B cell (primary cell): ENCODE results near the gene PUDP. TPM values are rescaled to one million over a fixed set of nuclear protein-coding genes. Genes with fewer than 3 reads are reported as not detected.

Source experiments
- ATAC-seq: fragments of 200-7000 bp; cut with Tn5 transposase; one replicate; pipeline ENCODE4 v1.10.0; 2021; ENCODE audit warnings: low read depth, mild to moderate bottlenecking, moderate number of reproducible peaks, moderate library complexity
- CTCF ChIA-PET: fragments of 350-600 bp; sonication (Branson Sonifier 250); formaldehyde crosslinking; loops from one replicate; lab custom pipeline; 2021; ENCODE audit warnings: antibody characterized with exemption, inconsistent platforms; lab: Charles Lee
- POLR2A ChIA-PET: fragments of 350-600 bp; sonication (Branson Sonifier 250); formaldehyde crosslinking; loops from one replicate; lab custom pipeline; 2021; ENCODE audit warnings: antibody characterized with exemption; lab: Charles Lee
- DNase-seq: peaks from one replicate; pipeline ENCODE4 v3.0.0; 2013
- H2AFZ ChIP-seq: 2 replicates; pipeline ENCODE4 v1.6.1; 2012; ENCODE audit warnings: mild to moderate bottlenecking, low read depth, low read length; ENCODE audit not compliant: insufficient read depth, poor library complexity, severe bottlenecking
- H3K27ac ChIP-seq, 2 donors: 1 replicate in 1 of 2; 2 replicates in 1 of 2; pipeline ENCODE4 v1.5.1; 2012 to 2013; ENCODE audit warnings: low read length in 2 of 2, mild to moderate bottlenecking in 2 of 2, moderate library complexity in 1 of 2
- H3K27me3 ChIP-seq, 4 experiments: fragments of 200-600 bp in 1 of 4; sonication (generic) in 1 of 4; replicated peaks in 1 of 4; 1 replicate in 2 of 4; 2 replicates in 2 of 4; pipeline versions ENCODE4 v1.6.1 to v1.7.0; 2013 to 2016; ENCODE audit warnings: low read length in 3 of 4, mild to moderate bottlenecking in 2 of 4, mixed read lengths in 1 of 4, moderate library complexity in 1 of 4; ENCODE audit not compliant: insufficient read depth in 4 of 4, control insufficient read depth in 3 of 4; ENCODE audit errors: control extremely low read depth in 1 of 4
- H3K36me3 ChIP-seq, 2 experiments: replicated peaks in 1 of 2; 1 replicate in 1 of 2; 2 replicates in 1 of 2; pipeline versions ENCODE4 v1.6.1 to v1.7.1; 2013; ENCODE audit warnings: low read length in 1 of 2; ENCODE audit not compliant: insufficient read depth in 2 of 2, control insufficient read depth in 1 of 2; ENCODE audit errors: control extremely low read depth in 1 of 2, extremely low read depth in 1 of 2
- H3K4me1 ChIP-seq, 2 donors: fragments of 200-600 bp in 1 of 2; sonication (generic) in 1 of 2; 1 replicate in 1 of 2; 2 replicates in 1 of 2; pipeline versions ENCODE4 v1.5.1 to v1.6.1; 2013 to 2017; ENCODE audit warnings: low read length in 2 of 2; ENCODE audit not compliant: control insufficient read depth in 2 of 2, insufficient read depth in 2 of 2
- H3K4me2 ChIP-seq: replicated peaks from 2 replicates; pipeline ENCODE3; 2012; ENCODE audit warnings: mild to moderate bottlenecking, low read depth, low read length; ENCODE audit not compliant: poor library complexity, severe bottlenecking
- H3K4me3 ChIP-seq, 5 experiments: fragments of 200-600 bp in 1 of 5; sonication (generic) in 1 of 5; 1 replicate in 3 of 5; 2 replicates in 2 of 5; pipeline versions ENCODE4 v1.5.1 to v1.7.0; 2011 to 2016; ENCODE audit warnings: low read length in 4 of 5, mild to moderate bottlenecking in 4 of 5, low read depth in 2 of 5, control low read depth in 1 of 5, moderate library complexity in 1 of 5; ENCODE audit not compliant: insufficient read depth in 1 of 5; ENCODE audit errors: control extremely low read depth in 1 of 5, extremely low read depth in 1 of 5
- H3K79me2 ChIP-seq: fragments of 200-600 bp; sonication (generic); one replicate; pipeline ENCODE4 v1.6.0; 2016; ENCODE audit warnings: low read length; ENCODE audit not compliant: control insufficient read depth, insufficient read depth
- H3K9ac ChIP-seq: fragments of 200-600 bp; sonication (generic); 2 replicates; pipeline ENCODE4 v1.6.1; 2017; ENCODE audit warnings: mild to moderate bottlenecking, low read length, moderate library complexity
- H3K9me3 ChIP-seq, 3 donors: one replicate each; pipeline versions ENCODE4 v1.6.1 to v1.7.1; 2013; ENCODE audit warnings: low read length in 2 of 3; ENCODE audit not compliant: control insufficient read depth in 2 of 3, insufficient read depth in 1 of 3; ENCODE audit errors: control extremely low read depth in 1 of 3
- H4K20me1 ChIP-seq: 2 replicates; pipeline ENCODE4 v1.6.0; 2012; ENCODE audit warnings: mild to moderate bottlenecking, low read length; ENCODE audit not compliant: insufficient read depth, control insufficient read depth, poor library complexity, severe bottlenecking
- H3K27ac Mint-ChIP-seq: one replicate; pipeline ENCODE4 v1.8.0; 2021; ENCODE audit warnings: mixed read lengths
- H3K27me3 Mint-ChIP-seq: one replicate; pipeline ENCODE4 v1.8.0; 2021; ENCODE audit warnings: mixed read lengths
- H3K4me1 Mint-ChIP-seq: one replicate; pipeline ENCODE4 v1.8.0; 2021; ENCODE audit warnings: mixed read lengths
- H3K4me3 Mint-ChIP-seq: one replicate; pipeline ENCODE4 v1.8.0; 2021; ENCODE audit warnings: mixed read lengths
- H3K9me3 Mint-ChIP-seq: one replicate; pipeline ENCODE4 v1.8.0; 2022; ENCODE audit warnings: mixed read lengths; ENCODE audit not compliant: insufficient read depth
- EZH2 ChIP-seq: IDR thresholded peaks from 2 replicates; pipeline ENCODE4 v1.6.1; 2012; ENCODE audit warnings: borderline replicate concordance, low read depth, mild to moderate bottlenecking, moderate library complexity, low read length; ENCODE audit not compliant: insufficient read depth, poor library complexity, severe bottlenecking
- WGBS: methylation state at CpG from one replicate; pipeline ENCODE4 v1.1.5; 2013; ENCODE audit warnings: missing lambda C conversion rate; ENCODE audit not compliant: insufficient coverage; 5-methylcytosine and 5-hydroxymethylcytosine counted together
- intact Hi-C: fragments of 100-400 bp; cut with micrococcal nuclease; formaldehyde crosslinking; loops from one replicate; pipeline ENCODE4 v1.10.0; 2022
- polyA plus RNA-seq: library from polyadenylated mRNA; depleted of rRNA; stranded (reverse); fragments of >200 nt; gene quantifications from 2 replicates; pipeline ENCODE4 v1.2.3, GENCODE V29; 2012
- total RNA-seq, 2 donors: library from RNA; stranded (reverse); fragments of 120-200 nt in 1 of 2; gene quantifications; 1 replicate in 1 of 2; 2 replicates in 1 of 2; pipeline versions ENCODE4 v1.2.3 to v1.2.4, GENCODE V29; 2013 to 2022
- TF ChIP-seq, protein P1 (sequence below): fragments of 200-600 bp; IDR thresholded peaks from one replicate; pipeline ENCODE4 v1.8.0; 2022; ENCODE audit warnings: antibody characterized with exemption, mild to moderate bottlenecking

PUDP gene
- total and polyA plus RNA-seq, 2 donors (not counting 1 experiment from before 2014, with no cell fraction given) = 12.8 to 14.1 TPM

DNA sequence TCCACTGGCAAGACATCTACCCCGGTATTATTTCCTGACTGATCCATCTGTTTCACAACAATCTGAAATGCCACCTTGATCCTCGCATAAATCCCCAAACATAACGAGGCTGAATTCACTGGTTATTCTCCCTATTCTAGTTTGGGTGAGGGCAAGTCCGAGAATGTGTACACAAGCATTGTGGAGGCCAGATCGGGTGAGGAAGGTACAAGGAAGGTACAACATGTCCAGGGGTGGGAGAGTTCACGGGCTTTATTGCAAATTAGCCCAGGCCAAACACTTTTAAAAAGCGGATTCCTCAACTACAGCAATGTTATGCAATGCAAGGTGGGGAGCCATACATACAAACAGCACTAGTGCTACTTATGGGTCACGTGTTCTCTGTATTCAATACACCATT, 82.5 kb downstream of the PUDP start:
- no CpG with 5 or more reads among the region's 8 CpGs for WGBS
- H3K27me3 ChIP-seq = no peaks in the 10 kb centered on the region
- H4K20me1 ChIP-seq = no peaks in the 10 kb centered on the region
- Mint-ChIP-seq H3K27ac (no peak overlapping the region), H3K27me3 (no peaks in the 10 kb centered on the region), H3K4me3 (no peak overlapping the region), H3K9me3 (no peaks in the 10 kb centered on the region), H3K4me1 (peaks cover 27% of the 10 kb centered on the region)
- ChIA-PET CTCF (no interaction called here), POLR2A (no interaction called here)
- TF ChIP-seq EZH2 = no peak
- TF ChIP-seq, protein P1, sequence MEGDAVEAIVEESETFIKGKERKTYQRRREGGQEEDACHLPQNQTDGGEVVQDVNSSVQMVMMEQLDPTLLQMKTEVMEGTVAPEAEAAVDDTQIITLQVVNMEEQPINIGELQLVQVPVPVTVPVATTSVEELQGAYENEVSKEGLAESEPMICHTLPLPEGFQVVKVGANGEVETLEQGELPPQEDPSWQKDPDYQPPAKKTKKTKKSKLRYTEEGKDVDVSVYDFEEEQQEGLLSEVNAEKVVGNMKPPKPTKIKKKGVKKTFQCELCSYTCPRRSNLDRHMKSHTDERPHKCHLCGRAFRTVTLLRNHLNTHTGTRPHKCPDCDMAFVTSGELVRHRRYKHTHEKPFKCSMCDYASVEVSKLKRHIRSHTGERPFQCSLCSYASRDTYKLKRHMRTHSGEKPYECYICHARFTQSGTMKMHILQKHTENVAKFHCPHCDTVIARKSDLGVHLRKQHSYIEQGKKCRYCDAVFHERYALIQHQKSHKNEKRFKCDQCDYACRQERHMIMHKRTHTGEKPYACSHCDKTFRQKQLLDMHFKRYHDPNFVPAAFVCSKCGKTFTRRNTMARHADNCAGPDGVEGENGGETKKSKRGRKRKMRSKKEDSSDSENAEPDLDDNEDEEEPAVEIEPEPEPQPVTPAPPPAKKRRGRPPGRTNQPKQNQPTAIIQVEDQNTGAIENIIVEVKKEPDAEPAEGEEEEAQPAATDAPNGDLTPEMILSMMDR = no peak
- H3K27ac ChIP-seq = no peak overlapping the region
- H3K4me2 ChIP-seq = no peak overlapping the region
- intact Hi-C loops = no loop called here
- ATAC-seq (no peak), DNase-seq (no peak)
- peaks cover 12 to 15% of the 10 kb centered on the region in 2 donors for H3K4me1 ChIP-seq
- H3K4me3 ChIP-seq = no peak overlapping the region
- no peak overlapping the region for H2AFZ ChIP-seq
- peaks cover 36% of the 10 kb centered on the region for H3K79me2 ChIP-seq
- no peaks in the 10 kb centered on the region for H3K9me3 ChIP-seq
- H3K36me3 ChIP-seq = no peaks in the 10 kb centered on the region
- H3K9ac ChIP-seq = no peak overlapping the region

DNA sequence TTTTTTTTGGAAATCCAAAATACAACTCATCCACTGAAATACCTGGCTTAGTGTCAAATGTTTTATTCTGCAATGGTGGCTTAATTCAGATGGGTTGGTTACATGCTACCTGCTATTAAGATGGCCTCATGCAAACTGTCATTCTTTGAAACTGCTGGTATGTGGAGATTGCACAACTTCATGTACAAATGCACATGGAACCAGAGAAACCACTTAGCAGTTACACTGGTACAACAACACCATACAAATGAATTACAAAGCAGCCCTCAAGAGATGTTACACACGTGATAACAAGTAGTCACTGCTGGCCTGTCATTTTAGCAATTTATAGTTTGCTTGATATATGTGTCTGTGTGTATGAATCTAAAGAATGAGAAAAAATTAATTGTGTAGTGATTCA, 85.0 kb downstream of the PUDP start:
- TF ChIP-seq, protein P1 = no peak
- no peak for TF ChIP-seq EZH2
- Mint-ChIP-seq H3K4me1 (peaks cover 29% of the 10 kb centered on the region), H3K9me3 (no peaks in the 10 kb centered on the region), H3K27ac (no peak overlapping the region), H3K27me3 (no peaks in the 10 kb centered on the region), H3K4me3 (no peak overlapping the region)
- ChIA-PET CTCF (no interaction called here), POLR2A (no interaction called here)
- Histone ChIP-seq H3K4me2 (no peak overlapping the region), H3K36me3 (no peaks in the 10 kb centered on the region), H3K4me3 (no peak overlapping the region), H4K20me1 (no peaks in the 10 kb centered on the region), H3K9ac (no peak overlapping the region), H3K27ac (no peak overlapping the region), H3K9me3 (no peaks in the 10 kb centered on the region), H2AFZ (no peak overlapping the region), H3K4me1 (peaks cover 23 to 26% of the 10 kb centered on the region in 2 donors), H3K79me2 (peaks cover 26% of the 10 kb centered on the region), H3K27me3 (no peaks in the 10 kb centered on the region)
- WGBS = no CpG with 5 or more reads among the region's 1 CpG
- DNase-seq (no peak), ATAC-seq (no peak)
- intact Hi-C loops = no loop called here
